ENCODE results near the gene CELSR1.

Gene CELSR1

GRCh38 chr22:46373921-46374662 lies 163.3 kb downstream of the CELSR1 start:
- no peak overlapping the region for H3K27ac ChIP-seq
- H3K4me1 ChIP-seq (ENCODE audit: control insufficient read depth in 1 of 2, insufficient read depth in 1 of 2, low read depth in 1 of 2, low read length in 1 of 2) = no peaks in the 10 kb centered on the region
- H3K9me3 ChIP-seq = no peaks in the 10 kb centered on the region
- TF ChIP-seq CTCF (IDR thresholded peaks at IDR 0.05) = no peak
- no peak overlapping the region for H3K4me3 ChIP-seq (ENCODE audit: low read depth in 1 of 2, low read length in 1 of 2)
- H3K36me3 ChIP-seq = no peaks in the 10 kb centered on the region
- peaks cover 39% of the 10 kb centered on the region for H3K27me3 ChIP-seq

- peaks cover 39% of the 10 kb centered on the region for H3K27me3 ChIP-seq
- no peaks in the 10 kb centered on the region for H3K4me1 ChIP-seq (ENCODE audit: control insufficient read depth in 1 of 2, insufficient read depth in 1 of 2, low read depth in 1 of 2, low read length in 1 of 2)
- TF ChIP-seq CTCF (IDR thresholded peaks at IDR 0.05) = no peak
Measured at GRCh38 chr22:46373159-46373558, 164.3 kb downstream of the CELSR1 start.

GRCh38 chr22:46372686-46373085 lies 164.7 kb downstream of the CELSR1 start:
- no peaks in the 10 kb centered on the region for H3K4me1 ChIP-seq (ENCODE audit: control insufficient read depth in 1 of 2, insufficient read depth in 1 of 2, low read depth in 1 of 2, low read length in 1 of 2)
- no peak overlapping the region for H3K4me3 ChIP-seq (ENCODE audit: low read depth in 1 of 2, low read length in 1 of 2)
- no peaks in the 10 kb centered on the region for H3K36me3 ChIP-seq
- H3K9me3 ChIP-seq = no peaks in the 10 kb centered on the region
- H3K27ac ChIP-seq = no peak overlapping the region
- peaks cover 39% of the 10 kb centered on the region for H3K27me3 ChIP-seq
- TF ChIP-seq CTCF (IDR thresholded peaks at IDR 0.05) = no peak

More at GRCh38 chr22:46373159-46373558, 164.3 kb downstream of the CELSR1 start:
- H3K27ac ChIP-seq = no peak overlapping the region
- H3K36me3 ChIP-seq = no peaks in the 10 kb centered on the region
- H3K9me3 ChIP-seq = no peaks in the 10 kb centered on the region
- no peak overlapping the region for H3K4me3 ChIP-seq (ENCODE audit: low read depth in 1 of 2, low read length in 1 of 2)

GRCh38 chr22:46371623-46372226 lies 165.7 kb downstream of the CELSR1 start:
- no peaks in the 10 kb centered on the region for H3K36me3 ChIP-seq
- no peaks in the 10 kb centered on the region for H3K4me1 ChIP-seq (ENCODE audit: control insufficient read depth in 1 of 2, insufficient read depth in 1 of 2, low read depth in 1 of 2, low read length in 1 of 2)
- no peak for TF ChIP-seq CTCF (IDR thresholded peaks at IDR 0.05)
- H3K4me3 ChIP-seq (ENCODE audit: low read depth in 1 of 2, low read length in 1 of 2) = no peak overlapping the region
- no peak overlapping the region for H3K27ac ChIP-seq
- H3K27me3 ChIP-seq = peaks cover 48% of the 10 kb centered on the region
- H3K9me3 ChIP-seq = no peaks in the 10 kb centered on the region

GRCh38 chr22:46370584-46371291 lies 166.7 kb downstream of the CELSR1 start:
- TF ChIP-seq CTCF (IDR thresholded peaks at IDR 0.05) = no peak
- Histone ChIP-seq H3K27me3 (peaks cover 55% of the 10 kb centered on the region), H3K9me3 (no peaks in the 10 kb centered on the region), H3K36me3 (no peaks in the 10 kb centered on the region), H3K27ac (no peak overlapping the region), H3K4me1 (ENCODE audit: control insufficient read depth in 1 of 2, insufficient read depth in 1 of 2, low read depth in 1 of 2, low read length in 1 of 2) (no peaks in the 10 kb centered on the region), H3K4me3 (ENCODE audit: low read depth in 1 of 2, low read length in 1 of 2) (no peak overlapping the region)
